GM21367 (cell line): ENCODE measurements around the gene SAPCD1.

ENCODE experiments used
- ATAC-seq: cut with Tn5 transposase; IDR thresholded peaks from one replicate; pipeline ENCODE4 v1.9.1; 2021; ENCODE audit not compliant: unreplicated experiment

The SAPCD1 gene

DNA sequence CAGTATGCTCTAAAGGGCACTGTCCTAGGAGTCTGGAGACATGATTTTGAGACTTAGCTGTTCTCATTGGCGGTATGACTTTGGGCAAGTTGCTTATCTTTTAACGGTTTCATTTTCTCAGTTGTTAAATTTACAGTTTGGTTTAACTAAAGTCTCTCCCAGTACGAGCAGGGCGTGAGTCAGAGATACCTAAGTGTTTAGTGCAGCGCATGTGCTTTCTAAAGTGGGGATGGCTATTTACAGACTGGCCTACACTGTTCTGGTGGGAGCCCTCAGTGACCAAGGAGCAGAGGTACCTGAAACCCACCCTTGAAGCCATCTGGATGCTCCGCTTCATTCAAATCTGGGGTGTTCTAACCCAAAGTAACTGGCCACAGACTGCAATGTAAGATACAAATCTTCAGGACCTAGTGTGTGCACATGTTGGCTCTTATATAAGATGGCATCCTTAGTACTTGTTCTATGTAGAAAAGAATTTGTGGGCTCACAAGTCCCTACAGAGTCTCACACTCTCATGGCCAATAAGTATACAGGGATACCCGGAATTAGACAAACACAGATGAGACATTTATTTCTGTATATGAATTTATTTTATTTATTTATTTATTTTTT lies 11.9 kb upstream of the SAPCD1 start:
- ATAC-seq = no peak

DNA sequence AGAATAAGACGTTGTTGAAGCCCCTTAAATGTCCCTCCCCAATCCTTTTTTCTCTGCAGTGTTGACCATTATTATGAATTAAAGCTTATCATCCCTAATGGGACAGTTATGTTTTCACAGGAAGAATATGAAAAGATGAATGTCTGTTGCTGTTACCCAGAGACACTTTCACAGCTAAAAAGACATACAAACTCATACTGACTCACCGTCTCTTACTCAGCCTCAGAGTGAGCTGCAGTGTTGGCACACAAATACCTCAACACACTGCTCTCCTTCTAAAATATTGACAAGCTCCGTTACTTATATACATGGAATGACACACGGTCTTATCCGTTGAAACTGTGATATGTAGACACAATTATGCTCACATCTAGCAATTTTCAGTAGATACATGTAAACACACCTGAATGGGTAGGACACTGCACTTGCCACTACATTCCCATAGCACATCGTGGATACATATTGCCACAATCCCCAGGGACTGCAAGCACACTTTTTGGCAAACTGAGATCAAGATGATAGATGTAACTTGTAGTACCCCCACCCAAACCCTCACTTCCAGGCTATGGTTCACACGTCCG lies 9.6 kb upstream of the SAPCD1 start:
- no peak for ATAC-seq

GRCh38 chr6:31758281-31758680 lies 4.2 kb upstream of the SAPCD1 start:
- no peak for ATAC-seq

- no peak for ATAC-seq
Observed at GRCh38 chr6:31760790-31761189, 1.7 kb upstream of the SAPCD1 start.

- ATAC-seq = no peak
Observed at GRCh38 chr6:31761343-31761742, 1.1 kb upstream of the SAPCD1 start.

DNA sequence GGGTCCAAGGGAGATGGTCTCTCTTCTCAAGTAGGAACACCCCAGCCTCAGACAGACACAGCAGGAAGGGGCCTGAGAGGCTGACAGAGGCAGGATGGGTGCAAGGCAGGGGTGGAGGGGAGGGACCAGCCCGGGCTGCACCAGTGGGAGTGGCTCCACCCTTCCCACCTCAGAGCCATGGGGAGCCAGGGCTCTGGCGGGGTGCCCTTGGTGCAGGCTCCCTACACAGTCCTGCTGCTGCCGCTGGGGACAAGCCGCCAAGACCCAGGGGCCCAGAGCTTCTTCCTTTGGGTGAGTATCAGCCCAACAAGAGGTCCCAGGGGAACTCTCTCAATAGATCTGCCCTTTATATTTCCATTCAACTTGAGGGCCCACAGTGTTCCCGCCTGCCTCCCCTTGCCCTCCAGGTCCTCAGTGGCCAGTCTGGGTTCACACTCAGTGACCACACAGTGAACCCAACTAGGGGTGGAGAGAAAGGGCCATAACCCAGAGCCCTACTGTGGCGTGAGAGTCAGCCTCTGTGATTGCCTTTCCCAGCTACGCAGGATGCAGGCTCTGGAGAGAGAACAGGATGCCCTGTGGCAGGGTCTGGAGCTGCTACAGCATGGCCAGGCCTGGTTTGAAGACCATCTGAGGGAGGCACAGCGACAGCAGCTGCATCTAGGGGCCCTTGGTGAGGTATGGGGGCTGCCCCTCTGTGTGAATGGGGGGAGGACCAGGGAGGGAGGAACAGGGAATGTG lies 592 bp downstream of the SAPCD1 start:
- ATAC-seq = no peak

DNA sequence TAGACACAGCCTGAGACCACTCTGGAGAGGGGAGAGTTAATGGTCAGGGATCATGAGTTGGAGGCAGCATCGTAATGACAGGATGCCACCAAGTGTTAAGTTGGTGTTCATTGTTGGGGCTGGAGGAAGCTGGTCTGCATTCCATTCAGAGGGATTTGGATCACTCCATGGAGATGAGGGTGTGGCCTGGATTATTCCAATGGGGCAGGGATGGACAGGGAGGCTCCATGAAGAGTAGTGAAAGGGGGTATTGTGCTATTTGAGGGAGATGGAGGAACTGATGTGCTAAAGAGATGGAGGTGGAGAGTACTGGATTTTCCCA lies 1.1 kb downstream of the SAPCD1 start:
- no peak for ATAC-seq

DNA sequence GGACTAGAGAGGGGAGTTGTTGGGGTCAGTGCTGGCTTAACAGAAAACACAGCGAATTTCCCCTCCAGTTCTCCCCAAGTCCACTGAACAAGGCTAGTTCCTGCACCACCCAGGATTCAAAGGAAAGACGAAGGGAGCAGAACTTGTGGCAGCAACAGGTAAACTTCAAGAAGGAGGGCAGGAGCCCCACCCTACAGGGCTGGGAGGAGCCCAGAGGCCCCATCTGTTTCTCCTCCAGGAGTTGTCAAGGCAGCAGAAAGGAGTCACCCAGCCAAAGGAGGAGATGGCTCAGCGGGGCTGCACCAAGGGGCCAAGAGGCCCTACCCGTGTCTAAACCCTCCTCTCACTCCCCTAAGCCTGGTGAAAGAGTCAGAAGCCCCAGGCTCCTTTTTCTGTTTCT lies 1.7 kb downstream of the SAPCD1 start:
- ATAC-seq = no peak

DNA sequence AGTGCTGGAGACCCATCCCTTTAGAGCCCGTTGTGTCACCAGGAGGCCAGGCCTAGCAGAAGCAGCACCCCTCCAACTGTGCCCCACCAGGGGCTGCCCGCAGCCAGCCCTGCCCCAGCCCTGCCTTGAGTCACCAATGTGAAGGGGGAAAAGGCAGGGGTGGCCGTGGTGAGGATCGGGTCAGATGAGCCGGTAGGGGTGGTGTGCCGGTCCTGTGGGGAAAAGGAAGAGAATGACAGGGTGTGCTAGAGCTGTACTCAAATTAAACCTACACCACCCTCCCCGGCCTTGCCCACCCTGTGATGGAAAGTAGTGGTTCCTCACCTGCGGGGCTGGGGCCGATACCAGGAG lies 3.1 kb downstream of the SAPCD1 start:
- no peak for ATAC-seq

GRCh38 chr6:31765910-31766794 lies 3.7 kb downstream of the SAPCD1 start:
- no peak for ATAC-seq

- no peak for ATAC-seq
Observed at GRCh38 chr6:31767096-31767645, 4.7 kb downstream of the SAPCD1 start.

GRCh38 chr6:31768363-31769257 lies 6.2 kb downstream of the SAPCD1 start:
- no peak for ATAC-seq

- ATAC-seq = no peak
Observed at GRCh38 chr6:31769684-31770371, 7.4 kb downstream of the SAPCD1 start.

DNA sequence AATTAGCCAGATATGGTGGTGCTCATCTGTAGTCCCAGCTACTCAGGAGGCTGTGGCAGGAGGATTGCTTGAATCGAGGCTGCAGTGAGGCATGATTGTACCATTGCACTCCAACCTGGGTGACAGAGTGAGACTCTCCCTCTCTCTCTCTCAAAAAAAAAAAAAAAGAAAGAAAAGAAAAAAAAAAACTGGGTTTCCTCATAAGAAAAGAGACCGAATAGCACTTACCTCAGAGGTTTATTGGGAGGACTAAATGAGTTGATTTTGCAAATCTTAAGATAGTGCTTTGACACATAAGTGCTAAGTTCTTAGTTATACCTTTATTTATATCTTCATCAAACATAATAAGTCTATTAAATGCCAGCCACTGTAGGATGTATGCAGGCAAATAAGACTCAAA lies 8.4 kb downstream of the SAPCD1 start:
- no peak for ATAC-seq

DNA sequence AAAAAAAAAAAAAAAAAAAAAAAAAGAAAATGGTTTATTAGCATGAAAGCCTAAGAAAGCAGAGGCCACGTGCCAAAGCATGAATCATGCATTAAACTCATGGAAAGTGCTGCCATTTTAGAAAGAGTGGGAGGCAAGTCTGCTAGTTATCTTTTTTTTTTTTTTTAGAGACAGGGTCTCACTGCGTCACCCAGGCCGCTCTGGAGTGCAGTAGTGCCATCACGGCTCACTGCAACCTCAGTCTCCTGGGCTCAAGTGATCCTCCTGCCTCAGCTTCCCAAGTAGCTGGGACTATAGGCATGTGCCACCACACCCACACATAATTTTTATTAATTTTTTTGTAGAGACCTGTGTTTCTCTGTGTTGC lies 9.5 kb downstream of the SAPCD1 start:
- no peak for ATAC-seq

DNA sequence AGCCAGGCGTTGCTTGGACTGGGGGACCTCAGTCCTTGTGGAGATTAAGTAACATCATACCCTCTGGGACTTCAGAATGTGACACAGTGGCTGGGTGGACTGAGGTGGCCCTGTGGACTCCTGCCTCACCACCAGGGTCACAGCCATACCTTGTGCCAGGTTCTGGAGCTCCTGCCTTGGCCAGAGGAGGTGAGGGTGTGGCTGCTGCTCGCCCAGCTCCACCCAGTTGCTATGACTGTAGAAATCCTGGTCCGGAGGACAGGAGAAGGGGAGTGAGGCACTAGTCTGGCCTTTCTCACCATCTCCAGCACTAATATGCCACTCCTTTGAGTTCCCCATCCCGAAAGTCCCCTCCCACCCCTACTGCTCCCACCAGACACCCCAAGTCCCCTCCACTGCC lies 12.7 kb downstream of the SAPCD1 start:
- ATAC-seq = no peak

GRCh38 chr6:31775633-31776484 lies 13.4 kb downstream of the SAPCD1 start:
- ATAC-seq = no peak

DNA sequence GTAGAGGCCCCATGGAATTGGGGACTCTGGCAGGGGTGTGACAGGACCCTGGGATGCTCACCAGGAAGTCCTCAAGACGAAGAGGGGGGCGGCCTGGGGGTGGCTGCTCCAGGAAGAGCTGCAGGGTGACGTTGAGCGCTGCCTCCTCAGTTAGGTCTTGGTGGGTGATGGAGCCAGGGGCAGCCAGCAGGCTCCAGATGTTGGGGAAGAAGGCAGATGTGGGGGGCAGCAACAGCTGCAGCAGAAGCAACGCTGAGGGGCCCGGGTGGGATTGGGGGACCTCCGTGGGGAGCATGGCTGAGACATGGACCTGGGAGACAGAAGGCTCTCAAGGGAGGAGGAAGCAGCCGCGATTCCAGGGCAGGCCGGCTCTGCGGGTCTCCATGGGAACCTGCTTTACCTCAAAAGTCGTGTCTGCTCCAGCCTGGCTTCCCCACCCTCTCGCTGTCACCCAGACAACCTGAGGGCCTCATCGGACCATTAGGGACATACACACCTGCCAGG lies 14.1 kb downstream of the SAPCD1 start:
- ATAC-seq = no peak
